HepG2 (cell line): ENCODE results near the gene SCN9A. TPM values are rescaled to one million over a fixed set of nuclear protein-coding genes. Genes with fewer than 3 reads are reported as not detected.

Experiments
- EP300 ChIP-seq, 3 experiments: sonication (generic) in 1 of 3; formaldehyde crosslinking in 1 of 3; IDR thresholded peaks; 2 replicates each; pipeline versions ENCODE4 v1.5.1 to v1.6.1; 2011 to 2020; ENCODE audit warnings: low read depth in 2 of 3, low read length in 2 of 3, borderline replicate concordance in 1 of 3, improper control_type of control experiment in 1 of 3, mild to moderate bottlenecking in 1 of 3, missing genetic modification reagents in 1 of 3, moderate library complexity in 1 of 3
- FOXC1 ChIP-seq: sonication (generic); formaldehyde crosslinking; IDR thresholded peaks from 2 replicates; pipeline ENCODE4 v1.8.0; 2022; ENCODE audit warnings: mild to moderate bottlenecking, missing genetic modification reagents, borderline replicate concordance
- HCFC1 ChIP-seq: fragments of 150-350 bp; IDR thresholded peaks from 2 replicates; pipeline ENCODE4 v1.6.1; 2014; ENCODE audit warnings: low read depth, low read length
- HMG20B ChIP-seq: conservative IDR thresholded peaks from 2 replicates; pipeline ENCODE4 v1.6.1; 2016; ENCODE audit warnings: missing genetic modification reagents, missing compliant biosample characterization
- ZNF264 ChIP-seq: sonication (generic); formaldehyde crosslinking; IDR thresholded peaks from 2 replicates; pipeline ENCODE4 v1.4.0; 2020; ENCODE audit warnings: missing genetic modification reagents
- ZNF510 ChIP-seq: sonication (generic); formaldehyde crosslinking; IDR thresholded peaks from 2 replicates; pipeline ENCODE4 v1.4.0; 2020; ENCODE audit warnings: low read depth, mild to moderate bottlenecking, missing genetic modification reagents
- polyA plus RNA-seq, 8 experiments: library from polyadenylated mRNA; depleted of rRNA in 3 of 8; stranded (reverse) in 7 of 8; unstranded in 1 of 8; fragments of >200 nt; fragmentation: Illumina TruSeq in 4 of 8; extraction: Trizol in 4 of 8; gene quantifications; 2 replicates each; pipeline versions ENCODE4 v1.2.1 to v1.2.3, GENCODE V29; 2011 to 2016; ENCODE audit warnings: low read depth in 4 of 8, missing spikeins in 1 of 8, mixed read lengths in 1 of 8; ENCODE audit not compliant: insufficient read depth in 1 of 8
- total RNA-seq, 5 experiments: library from RNA; depleted of rRNA; stranded (reverse); fragments of >200 nt; fragmentation: Illumina TruSeq; extraction: Trizol; gene quantifications; 2 replicates each; pipeline ENCODE4 v1.2.3, GENCODE V29; 2016; ENCODE audit warnings: low read depth in 1 of 5
- TF ChIP-seq, protein P1 (sequence below): sonication (generic); formaldehyde crosslinking; conservative IDR thresholded peaks from 2 replicates; pipeline ENCODE4 v1.4.0; 2020; ENCODE audit warnings: mild to moderate bottlenecking, missing genetic modification reagents, moderate library complexity
- TF ChIP-seq, protein P2 (sequence below): sonication (generic); formaldehyde crosslinking; IDR thresholded peaks from 2 replicates; pipeline ENCODE4; 2020; ENCODE audit warnings: missing genetic modification reagents, mild to moderate bottlenecking, borderline replicate concordance
- TF ChIP-seq, protein P3 (sequence below): sonication (generic); formaldehyde crosslinking; IDR thresholded peaks from 2 replicates; pipeline ENCODE4 v1.5.1; 2020; ENCODE audit warnings: missing genetic modification reagents, mild to moderate bottlenecking, borderline replicate concordance
- TF ChIP-seq, protein P4 (sequence below): sonication (generic); formaldehyde crosslinking; IDR thresholded peaks from 2 replicates; pipeline ENCODE4 v1.5.0; 2020; ENCODE audit warnings: missing genetic modification reagents

Gene SCN9A
- total and polyA plus RNA-seq, 2 of the 13 experiments (the other 11 are each of a cell fraction or from before 2014, with no cell fraction given), result 15.3 to 24.3 TPM

DNA sequence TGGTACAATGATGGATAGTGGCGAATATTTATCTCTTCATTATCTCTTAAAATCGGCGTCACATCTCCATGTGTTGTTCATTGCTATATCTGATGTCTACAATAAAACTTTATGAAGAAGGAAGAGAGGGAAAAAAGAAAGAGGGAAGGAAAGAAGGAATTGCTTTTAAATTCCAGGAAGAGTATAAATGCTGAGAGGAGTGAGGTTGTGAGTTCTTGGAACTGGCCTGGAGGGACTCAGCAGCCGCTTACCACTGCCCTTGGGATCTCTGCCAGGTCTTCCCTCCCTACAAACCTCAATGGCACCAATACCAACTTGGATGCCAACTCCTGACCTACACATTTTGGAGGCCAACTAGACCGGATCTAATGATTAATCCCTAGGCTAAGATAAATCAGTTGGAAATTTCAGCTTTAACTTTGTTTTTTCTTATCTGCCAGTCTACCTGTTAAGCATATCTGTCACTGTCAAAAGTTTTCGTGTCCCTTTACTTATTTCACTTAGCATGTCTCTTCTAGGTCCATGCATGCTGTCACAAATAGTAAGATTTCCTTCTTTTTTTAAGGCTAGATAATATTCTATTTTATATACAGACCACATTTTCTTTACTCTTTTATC is 9.8 kb downstream of the SCN9A start (continued):
- TF ChIP-seq, protein P1, sequence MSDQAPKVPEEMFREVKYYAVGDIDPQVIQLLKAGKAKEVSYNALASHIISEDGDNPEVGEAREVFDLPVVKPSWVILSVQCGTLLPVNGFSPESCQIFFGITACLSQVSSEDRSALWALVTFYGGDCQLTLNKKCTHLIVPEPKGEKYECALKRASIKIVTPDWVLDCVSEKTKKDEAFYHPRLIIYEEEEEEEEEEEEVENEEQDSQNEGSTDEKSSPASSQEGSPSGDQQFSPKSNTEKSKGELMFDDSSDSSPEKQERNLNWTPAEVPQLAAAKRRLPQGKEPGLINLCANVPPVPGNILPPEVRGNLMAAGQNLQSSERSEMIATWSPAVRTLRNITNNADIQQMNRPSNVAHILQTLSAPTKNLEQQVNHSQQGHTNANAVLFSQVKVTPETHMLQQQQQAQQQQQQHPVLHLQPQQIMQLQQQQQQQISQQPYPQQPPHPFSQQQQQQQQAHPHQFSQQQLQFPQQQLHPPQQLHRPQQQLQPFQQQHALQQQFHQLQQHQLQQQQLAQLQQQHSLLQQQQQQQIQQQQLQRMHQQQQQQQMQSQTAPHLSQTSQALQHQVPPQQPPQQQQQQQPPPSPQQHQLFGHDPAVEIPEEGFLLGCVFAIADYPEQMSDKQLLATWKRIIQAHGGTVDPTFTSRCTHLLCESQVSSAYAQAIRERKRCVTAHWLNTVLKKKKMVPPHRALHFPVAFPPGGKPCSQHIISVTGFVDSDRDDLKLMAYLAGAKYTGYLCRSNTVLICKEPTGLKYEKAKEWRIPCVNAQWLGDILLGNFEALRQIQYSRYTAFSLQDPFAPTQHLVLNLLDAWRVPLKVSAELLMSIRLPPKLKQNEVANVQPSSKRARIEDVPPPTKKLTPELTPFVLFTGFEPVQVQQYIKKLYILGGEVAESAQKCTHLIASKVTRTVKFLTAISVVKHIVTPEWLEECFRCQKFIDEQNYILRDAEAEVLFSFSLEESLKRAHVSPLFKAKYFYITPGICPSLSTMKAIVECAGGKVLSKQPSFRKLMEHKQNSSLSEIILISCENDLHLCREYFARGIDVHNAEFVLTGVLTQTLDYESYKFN (CRISPR knock-in tag), result no peak
- no peak for TF ChIP-seq ZNF264
- TF ChIP-seq HCFC1, result no peak
- no peak for TF ChIP-seq EP300 (IDR thresholded peaks at IDR 0.05; ENCODE audit: low read depth in 2 of 2, low read length in 2 of 2)
- no peak for TF ChIP-seq EP300 (CRISPR knock-in tag; IDR thresholded peaks at IDR 0.05; ENCODE audit: borderline replicate concordance)
- TF ChIP-seq, protein P2, sequence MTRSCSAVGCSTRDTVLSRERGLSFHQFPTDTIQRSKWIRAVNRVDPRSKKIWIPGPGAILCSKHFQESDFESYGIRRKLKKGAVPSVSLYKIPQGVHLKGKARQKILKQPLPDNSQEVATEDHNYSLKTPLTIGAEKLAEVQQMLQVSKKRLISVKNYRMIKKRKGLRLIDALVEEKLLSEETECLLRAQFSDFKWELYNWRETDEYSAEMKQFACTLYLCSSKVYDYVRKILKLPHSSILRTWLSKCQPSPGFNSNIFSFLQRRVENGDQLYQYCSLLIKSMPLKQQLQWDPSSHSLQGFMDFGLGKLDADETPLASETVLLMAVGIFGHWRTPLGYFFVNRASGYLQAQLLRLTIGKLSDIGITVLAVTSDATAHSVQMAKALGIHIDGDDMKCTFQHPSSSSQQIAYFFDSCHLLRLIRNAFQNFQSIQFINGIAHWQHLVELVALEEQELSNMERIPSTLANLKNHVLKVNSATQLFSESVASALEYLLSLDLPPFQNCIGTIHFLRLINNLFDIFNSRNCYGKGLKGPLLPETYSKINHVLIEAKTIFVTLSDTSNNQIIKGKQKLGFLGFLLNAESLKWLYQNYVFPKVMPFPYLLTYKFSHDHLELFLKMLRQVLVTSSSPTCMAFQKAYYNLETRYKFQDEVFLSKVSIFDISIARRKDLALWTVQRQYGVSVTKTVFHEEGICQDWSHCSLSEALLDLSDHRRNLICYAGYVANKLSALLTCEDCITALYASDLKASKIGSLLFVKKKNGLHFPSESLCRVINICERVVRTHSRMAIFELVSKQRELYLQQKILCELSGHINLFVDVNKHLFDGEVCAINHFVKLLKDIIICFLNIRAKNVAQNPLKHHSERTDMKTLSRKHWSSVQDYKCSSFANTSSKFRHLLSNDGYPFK (CRISPR knock-in tag), result no peak
- no peak for TF ChIP-seq HMG20B
- TF ChIP-seq, protein P3, sequence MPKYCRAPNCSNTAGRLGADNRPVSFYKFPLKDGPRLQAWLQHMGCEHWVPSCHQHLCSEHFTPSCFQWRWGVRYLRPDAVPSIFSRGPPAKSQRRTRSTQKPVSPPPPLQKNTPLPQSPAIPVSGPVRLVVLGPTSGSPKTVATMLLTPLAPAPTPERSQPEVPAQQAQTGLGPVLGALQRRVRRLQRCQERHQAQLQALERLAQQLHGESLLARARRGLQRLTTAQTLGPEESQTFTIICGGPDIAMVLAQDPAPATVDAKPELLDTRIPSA (CRISPR knock-in tag), result no peak
- TF ChIP-seq ZNF510 (CRISPR knock-in tag), result no peak
- TF ChIP-seq, protein P4, sequence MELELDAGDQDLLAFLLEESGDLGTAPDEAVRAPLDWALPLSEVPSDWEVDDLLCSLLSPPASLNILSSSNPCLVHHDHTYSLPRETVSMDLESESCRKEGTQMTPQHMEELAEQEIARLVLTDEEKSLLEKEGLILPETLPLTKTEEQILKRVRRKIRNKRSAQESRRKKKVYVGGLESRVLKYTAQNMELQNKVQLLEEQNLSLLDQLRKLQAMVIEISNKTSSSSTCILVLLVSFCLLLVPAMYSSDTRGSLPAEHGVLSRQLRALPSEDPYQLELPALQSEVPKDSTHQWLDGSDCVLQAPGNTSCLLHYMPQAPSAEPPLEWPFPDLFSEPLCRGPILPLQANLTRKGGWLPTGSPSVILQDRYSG (CRISPR knock-in tag), result no peak
- no peak for TF ChIP-seq FOXC1 (CRISPR knock-in tag)
